GM21717 (cell line): ENCODE measurements around the gene MBOAT7.
"Not testable (repeated sequence)": the region's sequence is repeated elsewhere in the genome, so short reads cannot be mapped to it uniquely, and the experiment has no call there.

ENCODE experiments used
- ATAC-seq: cut with Tn5 transposase; IDR thresholded peaks from one replicate; pipeline ENCODE4 v1.9.1; 2021; ENCODE audit warnings: mild to moderate bottlenecking, moderate library complexity; ENCODE audit not compliant: unreplicated experiment

Gene MBOAT7

GRCh38 chr19:54209058-54209810, 19.9 kb upstream of the MBOAT7 start:
- ATAC-seq: no peak

- ATAC-seq: no peak
These were observed 19.3 kb upstream of the MBOAT7 start for GRCh38 chr19:54208784-54209057.

- ATAC-seq: peak; percentile 37
These were observed 18.8 kb upstream of the MBOAT7 start for GRCh38 chr19:54207983-54208783.

- peak; percentile 4 for ATAC-seq
These were observed 18.2 kb upstream of the MBOAT7 start for GRCh38 chr19:54207676-54207982.

GRCh38 chr19:54207193-54207592, 17.8 kb upstream of the MBOAT7 start:
- not testable (repeated sequence) for ATAC-seq

- ATAC-seq: no peak
These were observed 17.4 kb upstream of the MBOAT7 start for GRCh38 chr19:54206831-54207177.

- ATAC-seq: no peak
These were observed 16.9 kb upstream of the MBOAT7 start for GRCh38 chr19:54206030-54206830.

- ATAC-seq: no peak
These were observed 15.5 kb upstream of the MBOAT7 start for GRCh38 chr19:54204767-54205468.

- ATAC-seq: no peak
These were observed 13.8 kb upstream of the MBOAT7 start for GRCh38 chr19:54203151-54203611.

GRCh38 chr19:54201980-54202379, 12.6 kb upstream of the MBOAT7 start:
- ATAC-seq: no peak

- ATAC-seq: no peak
These were observed 11.9 kb upstream of the MBOAT7 start for GRCh38 chr19:54201172-54201701.

- ATAC-seq: no peak
These were observed 10.0 kb upstream of the MBOAT7 start for GRCh38 chr19:54199401-54199800.

GRCh38 chr19:54197121-54197520, 7.7 kb upstream of the MBOAT7 start:
- no peak for ATAC-seq

GRCh38 chr19:54196536-54196935, 7.2 kb upstream of the MBOAT7 start:
- ATAC-seq: no peak

GRCh38 chr19:54194463-54194862, 5.1 kb upstream of the MBOAT7 start:
- not testable (repeated sequence) for ATAC-seq

GRCh38 chr19:54193011-54193410, 3.6 kb upstream of the MBOAT7 start:
- ATAC-seq: no peak

- ATAC-seq: no peak
These were observed 2.6 kb upstream of the MBOAT7 start for GRCh38 chr19:54191811-54192453.

- ATAC-seq: peak; percentile 25
These were observed 1.8 kb upstream of the MBOAT7 start, which contains the start of gene TSEN34 for GRCh38 chr19:54191011-54191810. TSEN34 (plus strand) TSS chr19:54191308; CDS start chr19:54191365, 57 bp downstream.

- ATAC-seq: peak; percentile 48
These were observed 1.2 kb upstream of the MBOAT7 start for GRCh38 chr19:54190503-54191010.
